HCT116 (cell line): ENCODE results near the gene FGF22. TPM values are rescaled to one million over a fixed set of nuclear protein-coding genes. Genes with fewer than 3 reads are reported as not detected.

Experiments
- ATAC-seq: fragments of 200-7000 bp; cut with Tn5 transposase; 2 replicates; pipeline ENCODE4 v1.9.1; 2020; ENCODE audit warnings: mild to moderate bottlenecking, moderate library complexity
- BruUV-seq: library from RNA; stranded (reverse); fragments of 400-500 nt; replicated peaks from 2 replicates; lab custom pipeline; 2021; lab: Mats Ljungman, UMichigan
- CTCF ChIA-PET: fragments of 300-600 bp; sonication (Branson Sonifier 250); formaldehyde crosslinking; loops from one replicate; lab custom pipeline; 2021; ENCODE audit warnings: antibody characterized with exemption; lab: Charles Lee
- POLR2A ChIA-PET: fragments of 300-600, 350-600 bp; sonication (Branson Sonifier 250); formaldehyde crosslinking; loops from one replicate; lab custom pipeline; 2021; ENCODE audit warnings: antibody characterized with exemption; lab: Charles Lee
- RAD21 ChIA-PET, 2 experiments: fragments of 300-600 bp; sonication (Branson Sonifier 250); formaldehyde crosslinking; loops; one replicate each; lab custom pipeline; 2023; ENCODE audit warnings: low total read pairs in 2 of 2; ENCODE audit not compliant: uncharacterized antibody in 2 of 2, unreplicated experiment in 2 of 2, low non-redundant PET in 1 of 2; lab: Charles Lee
- DNase-seq: peaks from one replicate; pipeline ENCODE4 v3.0.0-alpha.2; 2010; ENCODE audit warnings: low read depth, low spot score
- H2AFZ ChIP-seq: fragments of 200-600 bp; shearing (Covaris generic), sonication (generic); 2 replicates; pipeline ENCODE4 v1.6.1; 2017; ENCODE audit warnings: low read depth, mixed run types, mixed read lengths, antibody characterized with exemption, low read length; ENCODE audit not compliant: poor library complexity, severe bottlenecking
- H3K27ac ChIP-seq: 2 replicates; pipeline ENCODE4 v1.5.1; 2012; ENCODE audit warnings: low read depth, low read length
- H3K27me3 ChIP-seq: fragments of 200-600 bp; sonication (generic); 2 replicates; pipeline ENCODE4 v1.6.1; 2016; ENCODE audit warnings: mixed run types, low read length, mixed read lengths; ENCODE audit not compliant: insufficient read depth
- H3K36me3 ChIP-seq, 2 experiments: fragments of 200-500 bp in 1 of 2; fragments of 200-600 bp in 1 of 2; sonication (Bioruptor generic) in 1 of 2; sonication (generic) in 1 of 2; 2 replicates each; pipeline versions ENCODE4 v1.5.1 to v1.6.1; 2014 to 2016; ENCODE audit warnings: low read length in 2 of 2, inconsistent platforms in 1 of 2, mixed read lengths in 1 of 2, mixed run types in 1 of 2; ENCODE audit not compliant: insufficient read depth in 2 of 2, control insufficient read depth in 1 of 2
- H3K4me1 ChIP-seq, 2 experiments: fragments of 200-600 bp in 1 of 2; sonication (generic) in 1 of 2; 2 replicates each; pipeline versions ENCODE4 v1.5.1 to v1.6.1; 2012 to 2017; ENCODE audit warnings: low read length in 2 of 2, inconsistent platforms in 1 of 2, mild to moderate bottlenecking in 1 of 2, mixed read lengths in 1 of 2, mixed run types in 1 of 2, moderate library complexity in 1 of 2; ENCODE audit not compliant: insufficient read depth in 2 of 2, control insufficient read depth in 1 of 2
- H3K4me2 ChIP-seq: fragments of 200-600 bp; sonication (generic); 2 replicates; pipeline ENCODE4 v1.6.1; 2017; ENCODE audit warnings: mixed run types, low read length, mixed read lengths
- H3K4me3 ChIP-seq, 2 experiments: fragments of 200-600 bp in 1 of 2; sonication (generic) in 1 of 2; replicated peaks in 1 of 2; 2 replicates each; pipeline ENCODE4 v1.5.1; 2011 to 2016; ENCODE audit warnings: low read length in 2 of 2, control low read depth in 1 of 2, low read depth in 1 of 2, mild to moderate bottlenecking in 1 of 2, mixed read lengths in 1 of 2, mixed run types in 1 of 2
- H3K79me2 ChIP-seq: fragments of 200-600 bp; sonication (generic); 2 replicates; pipeline ENCODE4 v1.6.1; 2017; ENCODE audit warnings: mild to moderate bottlenecking, mixed run types, low read length, moderate library complexity, mixed read lengths; ENCODE audit not compliant: insufficient read depth
- H3K9ac ChIP-seq: fragments of 200-600 bp; sonication (generic); 2 replicates; pipeline ENCODE4 v1.6.1; 2016; ENCODE audit warnings: low read length, mixed read lengths
- H3K9me2 ChIP-seq: fragments of 200-600 bp; sonication (generic), shearing (Covaris generic); 2 replicates; pipeline ENCODE4 v1.6.1; 2017; ENCODE audit warnings: mixed run types, mild to moderate bottlenecking, moderate library complexity; ENCODE audit not compliant: insufficient read depth
- H3K9me3 ChIP-seq, 2 experiments: fragments of 200-500 bp in 1 of 2; fragments of 200-600 bp in 1 of 2; sonication (Bioruptor generic) in 1 of 2; sonication (generic) in 1 of 2; 2 replicates each; pipeline ENCODE4 v1.6.1; 2014 to 2017; ENCODE audit warnings: low read length in 2 of 2, mixed read lengths in 2 of 2, inconsistent platforms in 1 of 2, low read depth in 1 of 2, mild to moderate bottlenecking in 1 of 2, mixed run types in 1 of 2, moderate library complexity in 1 of 2; ENCODE audit not compliant: control insufficient read depth in 1 of 2, insufficient read depth in 1 of 2
- H4K20me1 ChIP-seq: fragments of 200-600 bp; sonication (generic), shearing (Covaris generic); 2 replicates; pipeline ENCODE4 v1.6.1; 2017; ENCODE audit warnings: mixed run types, mild to moderate bottlenecking, moderate library complexity; ENCODE audit not compliant: insufficient read depth
- CBX3 ChIP-seq: IDR thresholded peaks from 2 replicates; pipeline ENCODE4 v1.6.1; 2012; ENCODE audit warnings: low read depth
- CEBPB ChIP-seq: IDR thresholded peaks from 2 replicates; pipeline ENCODE4 v1.6.1; 2012; ENCODE audit warnings: low read depth
- EGR1 ChIP-seq: IDR thresholded peaks from 2 replicates; pipeline ENCODE4 v1.6.1; 2012; ENCODE audit warnings: low read depth
- EZH2phosphoT487 ChIP-seq: fragments of 200-600 bp; IDR thresholded peaks from 2 replicates; pipeline ENCODE4 v1.6.1; 2018; ENCODE audit warnings: antibody characterized with exemption, borderline replicate concordance
- FOSL1 ChIP-seq: IDR thresholded peaks from 2 replicates; pipeline ENCODE4 v1.6.1; 2012; ENCODE audit warnings: low read depth
- JUND ChIP-seq: IDR thresholded peaks from 2 replicates; pipeline ENCODE4 v1.6.1; 2012
- POLR2A ChIP-seq: IDR thresholded peaks from 2 replicates; pipeline ENCODE4 v1.7.0; 2011; ENCODE audit warnings: borderline replicate concordance; ENCODE audit not compliant: insufficient read depth, insufficient read length; ENCODE audit errors: extremely low read depth
- POLR2AphosphoS5 ChIP-seq: IDR thresholded peaks from 2 replicates; pipeline ENCODE4 v1.6.1; 2011; ENCODE audit warnings: mild to moderate bottlenecking, low read depth, low read length, moderate library complexity
- RAD21 ChIP-seq: IDR thresholded peaks from 2 replicates; pipeline ENCODE4 v1.6.1; 2012; ENCODE audit warnings: low read depth, mild to moderate bottlenecking
- SIN3A ChIP-seq: IDR thresholded peaks from 2 replicates; pipeline ENCODE4 v1.6.1; 2012; ENCODE audit warnings: low read depth
- SP1 ChIP-seq: IDR thresholded peaks from 2 replicates; pipeline ENCODE4 v1.6.1; 2012; ENCODE audit warnings: low read depth
- SRF ChIP-seq: IDR thresholded peaks from 2 replicates; pipeline ENCODE4 v1.6.1; 2012; ENCODE audit warnings: low read depth
- TCF7L2 ChIP-seq: IDR thresholded peaks from 2 replicates; pipeline ENCODE4 v1.7.0; 2011; ENCODE audit warnings: borderline replicate concordance, inconsistent platforms; ENCODE audit not compliant: insufficient read depth, insufficient read length; ENCODE audit errors: extremely low read depth
- YY1 ChIP-seq: IDR thresholded peaks from 2 replicates; pipeline ENCODE4 v1.6.1; 2011; ENCODE audit warnings: low read length, low read depth, moderate library complexity, mild to moderate bottlenecking; ENCODE audit not compliant: insufficient replicate concordance; ENCODE audit errors: extremely low read depth
- ZFX ChIP-seq: fragments of 450-650 bp; IDR thresholded peaks from 2 replicates; pipeline ENCODE4 v1.6.1; 2017
- intact Hi-C: fragments of 100-400 bp; cut with micrococcal nuclease; formaldehyde crosslinking; loops from 2 replicates; pipeline ENCODE4 v1.10.0; 2022
- total RNA-seq: library from RNA; stranded (reverse); gene quantifications from one replicate; pipeline ENCODE4 v1.2.1, GENCODE V29; 2021; ENCODE audit not compliant: unreplicated experiment
- TF ChIP-seq, protein P1 (sequence below): IDR thresholded peaks from 2 replicates; pipeline ENCODE4 v1.6.1; 2012
- TF ChIP-seq, protein P2 (sequence below): IDR thresholded peaks from 2 replicates; pipeline ENCODE4 v1.6.1; 2012
- TF ChIP-seq, protein P3 (sequence below), 3 experiments: fragments of 200-600 bp in 1 of 3; sonication (generic) in 1 of 3; IDR thresholded peaks in 2 of 3; conservative IDR thresholded peaks in 1 of 3; 2 replicates each; pipeline ENCODE4 v1.5.1; 2012 to 2017; ENCODE audit warnings: low read depth in 2 of 3, low read length in 2 of 3, antibody characterized with exemption in 1 of 3, borderline replicate concordance in 1 of 3, control low read depth in 1 of 3, mild to moderate bottlenecking in 1 of 3, mixed read lengths in 1 of 3, mixed run types in 1 of 3, moderate library complexity in 1 of 3; ENCODE audit not compliant: insufficient read depth in 1 of 3

FGF22 gene
- total RNA-seq, 1 experiment from 2014 or later: 1.5 TPM

DNA sequence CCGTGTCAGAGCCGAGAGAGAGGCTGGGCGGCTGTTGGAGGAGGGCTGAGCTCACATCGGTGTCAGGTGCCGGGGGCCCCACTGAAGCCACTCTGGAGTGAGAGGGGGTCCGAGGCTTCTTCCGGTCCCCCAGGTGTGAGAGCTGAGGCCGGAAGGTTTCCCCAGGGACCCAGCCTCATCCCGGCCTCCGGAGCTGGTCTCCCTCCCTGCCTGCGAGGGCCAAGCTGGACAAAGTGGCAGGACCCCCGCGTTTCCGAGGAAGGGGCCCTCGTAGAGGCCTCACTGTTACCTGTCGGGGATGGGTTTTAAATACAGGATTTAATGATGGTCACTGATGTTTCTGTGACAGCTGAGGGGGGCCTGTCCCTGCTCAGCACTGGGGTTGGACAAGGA is 43.4 kb upstream of the FGF22 start:
- Histone ChIP-seq H3K9ac (no peak overlapping the region), H3K4me1 (no peaks in the 10 kb centered on the region), H3K36me3 (no peaks in the 10 kb centered on the region), H2AFZ (no peak overlapping the region), H3K9me3 (peaks cover 0 to 4% of the 10 kb centered on the region in 2 experiments; a peak in 1 of 4 replicates), H3K4me2 (no peak overlapping the region), H3K9me2 (no peaks in the 10 kb centered on the region), H3K79me2 (no peaks in the 10 kb centered on the region), H4K20me1 (no peaks in the 10 kb centered on the region), H3K27ac (no peak overlapping the region), H3K4me3 (no peak overlapping the region), H3K27me3 (no peaks in the 10 kb centered on the region)
- DNase-seq (no peak), ATAC-seq (no peak)
- TF ChIP-seq, protein P1, sequence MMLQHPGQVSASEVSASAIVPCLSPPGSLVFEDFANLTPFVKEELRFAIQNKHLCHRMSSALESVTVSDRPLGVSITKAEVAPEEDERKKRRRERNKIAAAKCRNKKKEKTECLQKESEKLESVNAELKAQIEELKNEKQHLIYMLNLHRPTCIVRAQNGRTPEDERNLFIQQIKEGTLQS: no peak
- TF ChIP-seq RAD21: no peak
- TF ChIP-seq CBX3: no peak
- TF ChIP-seq TCF7L2: no peak
- TF ChIP-seq, protein P2, sequence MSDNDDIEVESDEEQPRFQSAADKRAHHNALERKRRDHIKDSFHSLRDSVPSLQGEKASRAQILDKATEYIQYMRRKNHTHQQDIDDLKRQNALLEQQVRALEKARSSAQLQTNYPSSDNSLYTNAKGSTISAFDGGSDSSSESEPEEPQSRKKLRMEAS: no peak
- no peak for TF ChIP-seq EGR1
- TF ChIP-seq YY1: no peak
- TF ChIP-seq JUND: no peak
- no peak for TF ChIP-seq SP1
- no peak for TF ChIP-seq POLR2AphosphoS5
- TF ChIP-seq, protein P3, sequence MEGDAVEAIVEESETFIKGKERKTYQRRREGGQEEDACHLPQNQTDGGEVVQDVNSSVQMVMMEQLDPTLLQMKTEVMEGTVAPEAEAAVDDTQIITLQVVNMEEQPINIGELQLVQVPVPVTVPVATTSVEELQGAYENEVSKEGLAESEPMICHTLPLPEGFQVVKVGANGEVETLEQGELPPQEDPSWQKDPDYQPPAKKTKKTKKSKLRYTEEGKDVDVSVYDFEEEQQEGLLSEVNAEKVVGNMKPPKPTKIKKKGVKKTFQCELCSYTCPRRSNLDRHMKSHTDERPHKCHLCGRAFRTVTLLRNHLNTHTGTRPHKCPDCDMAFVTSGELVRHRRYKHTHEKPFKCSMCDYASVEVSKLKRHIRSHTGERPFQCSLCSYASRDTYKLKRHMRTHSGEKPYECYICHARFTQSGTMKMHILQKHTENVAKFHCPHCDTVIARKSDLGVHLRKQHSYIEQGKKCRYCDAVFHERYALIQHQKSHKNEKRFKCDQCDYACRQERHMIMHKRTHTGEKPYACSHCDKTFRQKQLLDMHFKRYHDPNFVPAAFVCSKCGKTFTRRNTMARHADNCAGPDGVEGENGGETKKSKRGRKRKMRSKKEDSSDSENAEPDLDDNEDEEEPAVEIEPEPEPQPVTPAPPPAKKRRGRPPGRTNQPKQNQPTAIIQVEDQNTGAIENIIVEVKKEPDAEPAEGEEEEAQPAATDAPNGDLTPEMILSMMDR (IDR thresholded peaks at IDR 0.05 in 2 of 3, conservative IDR thresholded peaks at IDR 0.05 in 1 of 3; ENCODE audit: borderline replicate concordance in 1 of 3, insufficient read depth in 1 of 3, low read depth in 2 of 3, low read length in 2 of 3): no peak
- no peak for TF ChIP-seq FOSL1
- TF ChIP-seq SRF: no peak
- TF ChIP-seq ZFX: no peak
- no peak for TF ChIP-seq EZH2phosphoT487
- TF ChIP-seq CEBPB: no peak
- TF ChIP-seq POLR2A: no peak
- no peak for TF ChIP-seq SIN3A
- ChIA-PET CTCF (no interaction called here), RAD21 (no interaction called here), POLR2A (no interaction called here)
- intact Hi-C loops: no loop called here
- BruUV-seq: no TSS peak
